ENCODE data around the gene IFT43. TPM values are rescaled to one million over a fixed set of nuclear protein-coding genes. Genes with fewer than 3 reads are reported as not detected.

Gene IFT43
- polyA plus RNA-seq, 1 experiment: 41.4 TPM

GRCh38 chr14:75995372-75996041 lies 9.9 kb downstream of the IFT43 start:
- peak; percentile 80 for DNase-seq (ENCODE audit: low read depth, low spot score)
- Histone ChIP-seq H3K27ac (ENCODE audit: low read depth, low read length) (peak overlapping the region; percentile 92), H3K4me3 (ENCODE audit: low read depth, low read length) (peak overlapping the region; percentile 34), H3K27me3 (ENCODE audit: control insufficient read depth, insufficient read depth, low read length) (no peaks in the 10 kb centered on the region), H3K9me3 (ENCODE audit: control insufficient read depth, insufficient read depth, low read length) (no peaks in the 10 kb centered on the region)
- TF ChIP-seq, protein P1, sequence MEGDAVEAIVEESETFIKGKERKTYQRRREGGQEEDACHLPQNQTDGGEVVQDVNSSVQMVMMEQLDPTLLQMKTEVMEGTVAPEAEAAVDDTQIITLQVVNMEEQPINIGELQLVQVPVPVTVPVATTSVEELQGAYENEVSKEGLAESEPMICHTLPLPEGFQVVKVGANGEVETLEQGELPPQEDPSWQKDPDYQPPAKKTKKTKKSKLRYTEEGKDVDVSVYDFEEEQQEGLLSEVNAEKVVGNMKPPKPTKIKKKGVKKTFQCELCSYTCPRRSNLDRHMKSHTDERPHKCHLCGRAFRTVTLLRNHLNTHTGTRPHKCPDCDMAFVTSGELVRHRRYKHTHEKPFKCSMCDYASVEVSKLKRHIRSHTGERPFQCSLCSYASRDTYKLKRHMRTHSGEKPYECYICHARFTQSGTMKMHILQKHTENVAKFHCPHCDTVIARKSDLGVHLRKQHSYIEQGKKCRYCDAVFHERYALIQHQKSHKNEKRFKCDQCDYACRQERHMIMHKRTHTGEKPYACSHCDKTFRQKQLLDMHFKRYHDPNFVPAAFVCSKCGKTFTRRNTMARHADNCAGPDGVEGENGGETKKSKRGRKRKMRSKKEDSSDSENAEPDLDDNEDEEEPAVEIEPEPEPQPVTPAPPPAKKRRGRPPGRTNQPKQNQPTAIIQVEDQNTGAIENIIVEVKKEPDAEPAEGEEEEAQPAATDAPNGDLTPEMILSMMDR (IDR thresholded peaks at IDR 0.05; ENCODE audit: low read depth, low read length): no peak
- ChIA-PET POLR2A (interaction anchor here (0.8 to 1.2 kb wide), 2 partner anchors 10 to 13 kb away, joined by 3 read pairs; partner anchors contain the start of gene IFT43), CTCF (interaction anchor here (1.1 to 21.2 kb wide), 6 partner anchors 10 to 284 kb away, joined by 3 to 484 read pairs (median 8); partner anchors contain the start of genes IFT43 and TGFB3)

- no peak for DNase-seq (ENCODE audit: low read depth, low spot score)
- no peak overlapping the region for H3K4me3 ChIP-seq (ENCODE audit: low read depth, low read length)
- TF ChIP-seq, protein P1 (IDR thresholded peaks at IDR 0.05; ENCODE audit: low read depth, low read length): no peak
- POLR2A ChIA-PET: no interaction called here
- no peaks in the 10 kb centered on the region for H3K27me3 ChIP-seq (ENCODE audit: control insufficient read depth, insufficient read depth, low read length)
- H3K27ac ChIP-seq (ENCODE audit: low read depth, low read length): no peak overlapping the region
- CTCF ChIA-PET: interaction anchor here (0.8 to 21.2 kb wide), 2 partner anchors 14 to 285 kb away, joined by 3 to 484 read pairs; no protein-coding TSS in a partner anchor
- H3K9me3 ChIP-seq (ENCODE audit: control insufficient read depth, insufficient read depth, low read length): no peaks in the 10 kb centered on the region
Observed at GRCh38 chr14:75996488-75996887, 10.9 kb downstream of the IFT43 start.

DNA sequence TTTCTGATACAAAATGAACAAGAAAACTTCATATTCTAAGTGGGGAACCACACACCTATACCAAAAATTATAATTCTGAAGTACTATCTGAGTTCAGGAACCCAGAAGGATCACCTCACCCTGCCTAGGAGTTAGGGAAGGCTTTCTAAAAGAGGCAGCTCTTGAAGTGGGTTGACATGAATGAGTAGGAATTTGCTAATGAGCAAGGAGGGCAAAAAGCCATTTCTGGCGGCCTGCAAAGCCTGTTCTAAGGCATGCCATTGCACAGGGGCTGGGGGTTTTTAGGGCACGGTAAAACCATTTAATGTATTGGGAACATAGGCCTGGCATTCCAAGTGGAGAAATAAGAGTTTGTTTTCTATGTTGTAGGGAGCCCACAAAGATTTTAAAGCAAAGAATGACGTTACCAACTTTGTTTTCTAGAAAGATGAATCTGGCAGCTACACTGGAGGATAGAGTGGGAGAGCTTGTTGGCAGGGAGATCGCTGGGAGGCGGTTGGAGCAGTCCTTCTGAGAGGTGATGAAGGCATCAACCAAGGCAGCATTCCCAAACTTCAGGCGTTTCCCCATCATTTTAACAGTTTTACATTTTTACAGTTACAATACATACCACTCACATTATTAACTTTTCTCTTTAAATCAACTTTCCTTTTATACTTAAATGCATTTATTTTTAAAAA lies 14.1 kb downstream of the IFT43 start:
- ChIA-PET POLR2A (no interaction called here), CTCF (interaction anchor here (1.7 to 3.4 kb wide), 2 partner anchors 93 to 291 kb away, joined by 5 to 12 read pairs; no protein-coding TSS in a partner anchor)
- TF ChIP-seq, protein P1 (IDR thresholded peaks at IDR 0.05; ENCODE audit: low read depth, low read length): no peak
- Histone ChIP-seq H3K27me3 (ENCODE audit: control insufficient read depth, insufficient read depth, low read length) (no peaks in the 10 kb centered on the region), H3K4me3 (ENCODE audit: low read depth, low read length) (no peak overlapping the region), H3K27ac (ENCODE audit: low read depth, low read length) (no peak overlapping the region), H3K9me3 (ENCODE audit: control insufficient read depth, insufficient read depth, low read length) (no peaks in the 10 kb centered on the region)
- DNase-seq (ENCODE audit: low read depth, low spot score): no peak

DNA sequence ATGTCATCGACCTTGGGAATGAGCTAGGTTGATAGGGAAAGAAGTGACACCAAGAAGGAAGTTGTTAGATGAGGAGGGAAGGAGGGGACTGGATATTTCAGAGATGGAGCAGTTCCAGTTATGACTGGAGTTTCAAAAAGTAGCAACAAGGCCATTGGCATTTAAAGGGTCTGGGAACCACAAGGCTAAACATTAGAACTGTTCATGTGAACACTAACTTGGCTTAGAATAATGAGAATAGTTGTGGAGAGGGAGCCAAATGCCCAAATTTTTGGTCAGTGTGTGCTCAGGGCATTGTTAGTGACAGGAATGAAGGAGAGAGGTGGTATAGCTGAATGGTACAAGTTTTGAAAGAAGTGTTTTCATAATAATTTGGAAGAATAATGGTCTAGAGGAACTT lies 16.8 kb downstream of the IFT43 start:
- Histone ChIP-seq H3K4me3 (ENCODE audit: low read depth, low read length) (no peak overlapping the region), H3K27ac (ENCODE audit: low read depth, low read length) (no peak overlapping the region), H3K27me3 (ENCODE audit: control insufficient read depth, insufficient read depth, low read length) (no peaks in the 10 kb centered on the region), H3K9me3 (ENCODE audit: control insufficient read depth, insufficient read depth, low read length) (no peaks in the 10 kb centered on the region)
- ChIA-PET POLR2A (no interaction called here), CTCF (interaction anchor here (2.8 kb wide), 1 partner anchor 293 kb away, joined by 13 read pairs; no protein-coding TSS in a partner anchor)
- DNase-seq (ENCODE audit: low read depth, low spot score): no peak
- TF ChIP-seq, protein P1 (IDR thresholded peaks at IDR 0.05; ENCODE audit: low read depth, low read length): no peak

- DNase-seq (ENCODE audit: low read depth, low spot score): no peak
- H3K27ac ChIP-seq (ENCODE audit: low read depth, low read length): peak overlapping the region; percentile 21
- no peaks in the 10 kb centered on the region for H3K9me3 ChIP-seq (ENCODE audit: control insufficient read depth, insufficient read depth, low read length)
- no peak overlapping the region for H3K4me3 ChIP-seq (ENCODE audit: low read depth, low read length)
- no peaks in the 10 kb centered on the region for H3K27me3 ChIP-seq (ENCODE audit: control insufficient read depth, insufficient read depth, low read length)
- CTCF ChIA-PET: interaction anchor here (0.6 to 3.4 kb wide), 4 partner anchors 43 to 297 kb away, joined by 3 to 14 read pairs (median 6); no protein-coding TSS in a partner anchor
- POLR2A ChIA-PET: interaction anchor here (0.7 kb wide), 1 partner anchor 57 kb away, joined by 6 read pairs; no protein-coding TSS in a partner anchor
- TF ChIP-seq, protein P1 (IDR thresholded peaks at IDR 0.05; ENCODE audit: low read depth, low read length): no peak
Observed at GRCh38 chr14:76006253-76006652, 20.7 kb downstream of the IFT43 start.

Data from AG04450 (cell line).